H1 (cell line): ENCODE data around the gene GP9. TPM values are rescaled to one million over a fixed set of nuclear protein-coding genes. Genes with fewer than 3 reads are reported as not detected.

Source experiments
- CTCF ChIA-PET: fragments of 300-600 bp; sonication (Branson Sonifier 250); formaldehyde crosslinking; loops from one replicate; lab custom pipeline; 2021; ENCODE audit not compliant: partially characterized antibody; lab: Charles Lee
- POLR2A ChIA-PET: fragments of 300-600 bp; sonication (Branson Sonifier 250); formaldehyde crosslinking; loops from one replicate; lab custom pipeline; 2021; ENCODE audit warnings: inconsistent platforms; ENCODE audit not compliant: partially characterized antibody; lab: Charles Lee
- DNase-seq, 2 experiments: peaks; one replicate each; pipeline versions ENCODE4 v3.0.0 to v3.0.0-alpha.2; 2010 to 2022; ENCODE audit warnings: low spot score in 2 of 2, low read depth in 1 of 2, mixed read lengths in 1 of 2
- FAIRE-seq: peaks from 2 replicates; lab custom pipeline; 2011; peaks lifted over from hg19 to GRCh38; lab: Jason Lieb, UNC
- H2AFZ ChIP-seq: 2 replicates; pipeline ENCODE4 v1.8.1; 2012; ENCODE audit warnings: low read length, inconsistent platforms
- H2AK5ac ChIP-seq: 2 replicates; pipeline ENCODE4 v1.6.1; 2013; ENCODE audit warnings: low read depth, low read length
- H2BK120ac ChIP-seq: replicated peaks from 2 replicates; pipeline ENCODE3; 2013; ENCODE audit warnings: low read depth, low read length, inconsistent platforms
- H2BK12ac ChIP-seq: 2 replicates; pipeline ENCODE4 v1.6.1; 2013; ENCODE audit warnings: low read depth, low read length
- H2BK15ac ChIP-seq: 2 replicates; pipeline ENCODE4 v1.6.1; 2013; ENCODE audit warnings: low read length
- H2BK20ac ChIP-seq: 2 replicates; pipeline ENCODE4 v1.6.1; 2013; ENCODE audit warnings: low read length
- H2BK5ac ChIP-seq: 2 replicates; pipeline ENCODE4 v1.6.1; 2013; ENCODE audit warnings: low read depth, low read length
- H3K14ac ChIP-seq: 2 replicates; pipeline ENCODE4 v1.6.1; 2013; ENCODE audit warnings: inconsistent platforms; ENCODE audit not compliant: insufficient read length
- H3K18ac ChIP-seq: 2 replicates; pipeline ENCODE4 v1.6.1; 2013; ENCODE audit warnings: low read length; ENCODE audit errors: extremely low read depth
- H3K23ac ChIP-seq: 2 replicates; pipeline ENCODE4 v1.6.1; 2013; ENCODE audit warnings: inconsistent platforms; ENCODE audit not compliant: insufficient read length
- H3K23me2 ChIP-seq: 2 replicates; pipeline ENCODE4 v1.6.1; 2013; ENCODE audit warnings: low read depth, low read length
- H3K27ac ChIP-seq: 2 replicates; pipeline ENCODE4 v1.6.1; 2011; ENCODE audit warnings: low read depth, low read length, inconsistent platforms
- H3K27me3 ChIP-seq, 4 experiments: replicated peaks in 1 of 4; 1 replicate in 1 of 4; 2 replicates in 3 of 4; pipeline versions ENCODE4 v1.6.1 to v1.8.1; 2011 to 2013; ENCODE audit warnings: low read length in 3 of 4, mild to moderate bottlenecking in 3 of 4, inconsistent platforms in 2 of 4, mixed read lengths in 2 of 4, moderate library complexity in 1 of 4; ENCODE audit not compliant: control insufficient read depth in 3 of 4, insufficient read depth in 3 of 4; ENCODE audit errors: extremely low read depth in 1 of 4
- H3K36me3 ChIP-seq, 4 experiments: 2 replicates each; pipeline versions ENCODE4 v1.6.1 to v1.8.1; 2011 to 2013; ENCODE audit warnings: mild to moderate bottlenecking in 4 of 4, low read length in 3 of 4, moderate library complexity in 2 of 4, control low read depth in 1 of 4, inconsistent platforms in 1 of 4; ENCODE audit not compliant: insufficient read depth in 4 of 4, control insufficient read depth in 2 of 4
- H3K4ac ChIP-seq: replicated peaks from 2 replicates; pipeline ENCODE3; 2013; ENCODE audit warnings: low read length, low read depth, mixed read lengths, inconsistent platforms; ENCODE audit not compliant: insufficient read length
- H3K4me1 ChIP-seq, 4 experiments: replicated peaks in 1 of 4; 1 replicate in 1 of 4; 2 replicates in 3 of 4; pipeline versions ENCODE4 v1.6.1 to v1.8.1; 2011 to 2013; ENCODE audit warnings: low read length in 3 of 4, inconsistent platforms in 2 of 4, mixed read lengths in 1 of 4; ENCODE audit not compliant: insufficient read depth in 4 of 4, control insufficient read depth in 3 of 4
- H3K4me2 ChIP-seq, 2 experiments: 2 replicates each; pipeline versions ENCODE4 v1.6.1 to v1.8.1; 2011 to 2013; ENCODE audit warnings: low read depth in 2 of 2, low read length in 2 of 2, control low read depth in 1 of 2, inconsistent platforms in 1 of 2, mild to moderate bottlenecking in 1 of 2; ENCODE audit not compliant: insufficient read depth in 1 of 2
- H3K4me3 ChIP-seq, 4 experiments: fragments of 200-600, 300-600 bp in 1 of 4; sonication (generic), shearing (Covaris generic), sonication (Bioruptor Twin) in 1 of 4; 2 replicates each; pipeline versions ENCODE4 v1.5.1 to v1.8.1; 2011 to 2016; ENCODE audit warnings: low read length in 4 of 4, low read depth in 3 of 4, control low read depth in 2 of 4, inconsistent platforms in 2 of 4, mild to moderate bottlenecking in 2 of 4, mixed read lengths in 1 of 4, moderate library complexity in 1 of 4; ENCODE audit not compliant: insufficient read depth in 2 of 4; ENCODE audit errors: extremely low read depth in 1 of 4
- H3K56ac ChIP-seq: replicated peaks from 2 replicates; pipeline ENCODE3; 2013; ENCODE audit warnings: low read depth, mild to moderate bottlenecking, mixed read lengths, low read length, inconsistent platforms; ENCODE audit not compliant: insufficient read length
- H3K79me1 ChIP-seq: 2 replicates; pipeline ENCODE4 v1.6.1; 2013; ENCODE audit warnings: low read depth, low read length, control low read depth
- H3K79me2 ChIP-seq, 2 experiments: 2 replicates each; pipeline versions ENCODE4 v1.6.1 to v1.8.1; 2012 to 2013; ENCODE audit warnings: low read length in 2 of 2, mild to moderate bottlenecking in 2 of 2, inconsistent platforms in 1 of 2; ENCODE audit not compliant: insufficient read depth in 2 of 2, control insufficient read depth in 1 of 2
- H3K9ac ChIP-seq, 4 experiments: replicated peaks in 1 of 4; 1 replicate in 1 of 4; 2 replicates in 3 of 4; pipeline versions ENCODE4 v1.6.1 to v1.8.1; 2011 to 2013; ENCODE audit warnings: low read depth in 3 of 4, low read length in 3 of 4, control low read depth in 2 of 4, mild to moderate bottlenecking in 2 of 4, moderate library complexity in 2 of 4, inconsistent platforms in 1 of 4; ENCODE audit errors: extremely low read depth in 1 of 4
- H3K9me3 ChIP-seq, 2 experiments: 2 replicates each; pipeline versions ENCODE4 v1.6.1 to v1.8.1; 2012 to 2013; ENCODE audit warnings: mild to moderate bottlenecking in 2 of 2, moderate library complexity in 2 of 2, control low read depth in 1 of 2, inconsistent platforms in 1 of 2, low read depth in 1 of 2, low read length in 1 of 2, mixed read lengths in 1 of 2; ENCODE audit not compliant: insufficient read depth in 2 of 2
- H4K20me1 ChIP-seq, 2 experiments: replicated peaks in 1 of 2; 2 replicates each; pipeline versions ENCODE3 to v1.8.1; 2011 to 2013; ENCODE audit warnings: inconsistent platforms in 2 of 2, low read length in 2 of 2, mild to moderate bottlenecking in 1 of 2; ENCODE audit not compliant: insufficient read depth in 2 of 2, control insufficient read depth in 1 of 2
- H4K5ac ChIP-seq: 2 replicates; pipeline ENCODE4 v1.6.1; 2013; ENCODE audit warnings: low read length, low read depth, mixed read lengths, inconsistent platforms; ENCODE audit not compliant: insufficient read length
- H4K8ac ChIP-seq: 2 replicates; pipeline ENCODE4 v1.8.0; 2013; ENCODE audit warnings: mild to moderate bottlenecking, moderate library complexity, low read length, inconsistent platforms; ENCODE audit not compliant: insufficient read depth; ENCODE audit errors: extremely low read depth
- H4K91ac ChIP-seq: replicated peaks from 2 replicates; pipeline ENCODE3; 2013; ENCODE audit warnings: low read length, mixed read lengths, inconsistent platforms; ENCODE audit not compliant: insufficient read length
- ASH2L ChIP-seq: fragments of 200-600, 300-600 bp; sonication (generic); IDR thresholded peaks from one replicate; pipeline ENCODE4 v1.7.1; 2017; ENCODE audit warnings: low read length
- ATF3 ChIP-seq: IDR thresholded peaks from 2 replicates; pipeline ENCODE4 v1.6.1; 2011; ENCODE audit warnings: low read depth, mild to moderate bottlenecking, low read length; ENCODE audit not compliant: insufficient read depth
- CHD1 ChIP-seq: IDR thresholded peaks from 2 replicates; pipeline ENCODE4 v1.6.1; 2012; ENCODE audit warnings: low read depth, low read length, improper control_type of control experiment
- CTCF ChIP-seq, 3 experiments: IDR thresholded peaks; 1 replicate in 2 of 3; 2 replicates in 1 of 3; pipeline versions ENCODE4 v1.5.1 to v1.6.1; 2011; ENCODE audit warnings: low read length in 3 of 3, mild to moderate bottlenecking in 3 of 3, inconsistent platforms in 2 of 3, low read depth in 1 of 3, moderate library complexity in 1 of 3; ENCODE audit not compliant: insufficient read depth in 1 of 3; ENCODE audit errors: control extremely low read depth in 1 of 3
- KDM4A ChIP-seq: IDR thresholded peaks from one replicate; pipeline ENCODE4 v1.7.1; 2012; ENCODE audit warnings: low read depth, mild to moderate bottlenecking, moderate library complexity, low read length, inconsistent platforms; ENCODE audit not compliant: severe bottlenecking
- KDM5A ChIP-seq: fragments of 200-600 bp; IDR thresholded peaks from 2 replicates; pipeline ENCODE4 v1.7.1; 2012; ENCODE audit warnings: mild to moderate bottlenecking, low read length, inconsistent platforms, mixed read lengths
- POLR2A ChIP-seq, 2 experiments: IDR thresholded peaks; 1 replicate in 1 of 2; 2 replicates in 1 of 2; pipeline ENCODE4 v1.6.1; 2011; ENCODE audit warnings: low read depth in 2 of 2, low read length in 2 of 2, mild to moderate bottlenecking in 2 of 2; ENCODE audit errors: control extremely low read depth in 1 of 2
- SP2 ChIP-seq: IDR thresholded peaks from 2 replicates; pipeline ENCODE4 v1.6.1; 2012; ENCODE audit warnings: mild to moderate bottlenecking, low read length, inconsistent platforms
- SP4 ChIP-seq: IDR thresholded peaks from 2 replicates; pipeline ENCODE4 v1.6.1; 2012; ENCODE audit warnings: low read length, inconsistent platforms
- TAF1 ChIP-seq: IDR thresholded peaks from 2 replicates; pipeline ENCODE4 v1.6.1; 2011; ENCODE audit warnings: mild to moderate bottlenecking, low read depth, low read length
- TAF7 ChIP-seq: optimal IDR thresholded peaks from 2 replicates; pipeline ENCODE3; 2011; ENCODE audit warnings: low read depth, mild to moderate bottlenecking, inconsistent platforms, low read length, moderate library complexity, borderline replicate concordance
- YY1 ChIP-seq: IDR thresholded peaks from 2 replicates; pipeline ENCODE4 v1.6.1; 2011; ENCODE audit warnings: low read depth, mild to moderate bottlenecking, low read length
- WGBS, 2 experiments: shearing (Covaris generic) in 1 of 2; methylation state at CpG; one replicate each; pipeline versions ENCODE4 v1.1.6 to v1.1.7; 2013 to 2015; ENCODE audit warnings: low lambda C conversion rate in 2 of 2, mixed read lengths in 2 of 2, inconsistent platforms in 1 of 2, low coverage in 1 of 2, missing lambda C conversion rate in 1 of 2; ENCODE audit not compliant: insufficient replicate concordance in 2 of 2, insufficient coverage in 1 of 2, insufficient read length in 1 of 2; ENCODE audit errors: extremely low coverage in 1 of 2, missing lambda C conversion rate in 1 of 2; 5-methylcytosine and 5-hydroxymethylcytosine counted together
- polyA plus RNA-seq, 7 experiments: library from polyadenylated mRNA; depleted of rRNA in 3 of 7; stranded (reverse) in 5 of 7; unstranded in 2 of 7; fragments of >200 nt in 5 of 7; fragments of 200-250 nt in 2 of 7; gene quantifications; 1 replicate in 5 of 7; 2 replicates in 1 of 7; 4 replicates in 1 of 7; pipeline versions ENCODE4 v1.2.1 to v1.2.3, GENCODE V29; 2011 to 2013; ENCODE audit warnings: missing spikeins in 2 of 7, mixed read lengths in 2 of 7
- total RNA-seq: library from RNA; stranded (reverse); fragmentation: NEBNext Ultra II Directional; extraction: Animal tissue kit (Norgen Biotek cat#: 25700); gene quantifications from 2 replicates; pipeline ENCODE4 v1.2.1, GENCODE V29; 2021

Gene GP9
- total and polyA plus RNA-seq, 2 of the 8 experiments (the other 6 are each of a cell fraction or from before 2014, with no cell fraction given): not detected

- H3K14ac ChIP-seq: no peak overlapping the region
- CTCF ChIA-PET: interaction anchor here (1.2 to 5.7 kb wide), 4 partner anchors 10 to 63 kb away, joined by 3 to 28 read pairs (median 7); no protein-coding TSS in a partner anchor
- H3K23ac ChIP-seq: no peak overlapping the region
- H3K56ac ChIP-seq: no peak overlapping the region
- no peak overlapping the region for H3K27ac ChIP-seq
- no peak overlapping the region for H2BK12ac ChIP-seq
- H3K27me3 ChIP-seq: no peaks in the 10 kb centered on the region
- no peak overlapping the region for H2BK120ac ChIP-seq
- H3K4me3 ChIP-seq: no peak overlapping the region
- no peak overlapping the region for H3K4me2 ChIP-seq
- H3K79me1 ChIP-seq: no peaks in the 10 kb centered on the region
- H4K91ac ChIP-seq: no peak overlapping the region
- H3K9me3 ChIP-seq: no peaks in the 10 kb centered on the region
- H3K79me2 ChIP-seq: no peaks in the 10 kb centered on the region
- H4K20me1 ChIP-seq: no peaks in the 10 kb centered on the region
- H3K9ac ChIP-seq: no peak overlapping the region
- no peak overlapping the region for H4K8ac ChIP-seq
- H4K5ac ChIP-seq: no peak overlapping the region
- no peak overlapping the region for H3K18ac ChIP-seq
- no peaks in the 10 kb centered on the region for H3K36me3 ChIP-seq
- H2AFZ ChIP-seq: no peak overlapping the region
- no peak overlapping the region for H2BK15ac ChIP-seq
- no peak overlapping the region for H3K4ac ChIP-seq
- no peak overlapping the region for H2BK20ac ChIP-seq
- POLR2A ChIA-PET: interaction anchor here (1.4 kb wide), 1 partner anchor 40 kb away, joined by 3 read pairs; the partner anchor contains the start of gene CFAP92
- DNase-seq (no peak), FAIRE-seq (no peak)
- H2AK5ac ChIP-seq: no peak overlapping the region
- no peaks in the 10 kb centered on the region for H3K23me2 ChIP-seq
- WGBS, 2 experiments: 82% methylated on average over 7 of the region's 7 CpGs; no CpG with 5 or more reads in 1 of the 2 experiments
- H3K4me1 ChIP-seq: no peaks in the 10 kb centered on the region
- no peak overlapping the region for H2BK5ac ChIP-seq
- TF ChIP-seq CTCF (IDR thresholded peaks at IDR 0.05; ENCODE audit: control extremely low read depth in 1 of 3, insufficient read depth in 1 of 3, low read depth in 1 of 3, low read length in 3 of 3) (no peak), SP2 (no peak), KDM5A (no peak), ATF3 (no peak), SP4 (no peak), ASH2L (no peak), POLR2A (IDR thresholded peaks at IDR 0.05; ENCODE audit: control extremely low read depth in 1 of 2, low read depth in 2 of 2, low read length in 2 of 2) (no peak), YY1 (no peak), KDM4A (no peak), TAF1 (no peak), CHD1 (no peak), TAF7 (no peak)
Measured at GRCh38 chr3:129033151-129033550, 27.4 kb upstream of the GP9 start.
